Parathyroid adenoma (tissue), 2 donors: ENCODE data around the gene LTBP2.

Experiments used
- H2AFZ ChIP-seq: fragments of 300-600 bp; sonication (generic); one replicate; pipeline ENCODE4 v1.7.0; 2017; ENCODE audit warnings: antibody characterized with exemption, mild to moderate bottlenecking
- H3K27ac ChIP-seq: fragments of 300-600 bp; sonication (generic); one replicate; pipeline ENCODE4 v1.7.0; 2017
- H3K27me3 ChIP-seq: fragments of 300-600 bp; sonication (generic); one replicate; pipeline ENCODE4 v1.7.0; 2017; ENCODE audit warnings: low read length; ENCODE audit not compliant: control insufficient read depth, insufficient read depth
- H3K36me3 ChIP-seq: fragments of 300-600 bp; sonication (generic); one replicate; pipeline ENCODE4 v1.7.0; 2017; ENCODE audit warnings: low read length; ENCODE audit not compliant: control insufficient read depth, insufficient read depth
- H3K4me1 ChIP-seq: fragments of 300-600 bp; sonication (generic); one replicate; pipeline ENCODE4 v1.7.0; 2017; ENCODE audit warnings: control low read depth
- H3K4me2 ChIP-seq: fragments of 300-600 bp; sonication (generic); one replicate; pipeline ENCODE4 v1.7.0; 2017; ENCODE audit warnings: low read length
- H3K4me3 ChIP-seq: fragments of 300-600 bp; sonication (generic); one replicate; pipeline ENCODE4 v1.7.0; 2017; ENCODE audit warnings: low read depth, low read length
- H3K79me2 ChIP-seq: fragments of 300-600 bp; sonication (generic); one replicate; pipeline ENCODE4 v1.7.0; 2017; ENCODE audit warnings: control low read depth
- H3K9ac ChIP-seq: fragments of 300-600 bp; sonication (generic); one replicate; pipeline ENCODE4 v1.7.0; 2017; ENCODE audit warnings: mild to moderate bottlenecking
- H3K9me3 ChIP-seq: fragments of 300-600 bp; sonication (generic); one replicate; pipeline ENCODE4 v1.7.0; 2017; ENCODE audit warnings: low read length; ENCODE audit not compliant: control insufficient read depth
- CTCF ChIP-seq: fragments of 300-600 bp; sonication (generic); IDR thresholded peaks from one replicate; pipeline ENCODE4 v1.7.0; 2017; ENCODE audit warnings: antibody characterized with exemption, mild to moderate bottlenecking
- donor health status: primary hyperparathyroidism.

The LTBP2 gene

GRCh38 chr14:74568380-74568649 lies 43.7 kb downstream of the LTBP2 start:
- TF ChIP-seq CTCF, result no peak
- Histone ChIP-seq H3K4me1 (peaks cover 17% of the 10 kb centered on the region), H2AFZ (no peak overlapping the region), H3K4me2 (no peak overlapping the region), H3K9ac (no peak overlapping the region), H3K36me3 (no peaks in the 10 kb centered on the region), H3K27me3 (no peaks in the 10 kb centered on the region), H3K4me3 (no peak overlapping the region), H3K27ac (no peak overlapping the region), H3K9me3 (no peaks in the 10 kb centered on the region), H3K79me2 (no peaks in the 10 kb centered on the region)

DNA sequence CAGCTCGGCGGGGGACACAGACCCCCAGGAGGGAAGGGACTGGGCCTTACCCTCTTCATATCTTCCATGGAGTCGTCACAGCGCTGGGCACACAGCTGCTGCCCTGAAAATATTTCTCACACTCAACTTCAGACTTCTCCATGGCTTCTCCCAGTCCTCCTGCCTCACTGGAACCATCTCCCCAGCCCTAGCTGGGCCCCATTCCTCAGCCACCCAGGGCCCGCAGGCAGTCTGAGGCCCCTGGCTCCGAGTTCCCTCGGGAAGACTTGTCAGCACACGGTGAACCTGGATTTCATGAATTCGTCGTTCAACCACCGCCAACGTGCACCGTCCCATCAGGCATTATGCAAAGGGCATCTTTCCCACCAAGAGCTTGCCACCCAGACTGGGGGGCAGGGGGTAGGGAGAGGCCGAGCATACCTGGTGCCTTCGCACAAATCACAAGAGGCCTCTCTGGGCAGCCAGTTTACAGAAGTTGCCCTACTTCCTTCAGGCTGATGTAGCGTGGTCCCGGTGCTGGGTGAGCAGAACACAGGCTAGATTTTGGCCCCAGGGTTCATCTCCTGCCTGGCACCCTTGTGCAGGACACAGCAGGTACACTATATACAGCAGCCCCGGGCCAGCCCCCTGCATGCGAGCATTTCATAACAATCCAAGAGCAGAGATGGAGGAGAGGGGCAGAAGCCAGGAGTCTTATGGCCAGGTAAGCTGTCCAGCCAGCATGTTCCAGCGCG lies 44.2 kb downstream of the LTBP2 start:
- H2AFZ ChIP-seq, result no peak overlapping the region
- H3K4me1 ChIP-seq, result peaks cover 12% of the 10 kb centered on the region
- H3K36me3 ChIP-seq, result no peaks in the 10 kb centered on the region
- no peak overlapping the region for H3K27ac ChIP-seq
- no peak for TF ChIP-seq CTCF
- H3K4me3 ChIP-seq, result no peak overlapping the region
- no peak overlapping the region for H3K4me2 ChIP-seq
- H3K79me2 ChIP-seq, result no peaks in the 10 kb centered on the region
- H3K9ac ChIP-seq, result no peak overlapping the region
- H3K27me3 ChIP-seq, result no peaks in the 10 kb centered on the region
- H3K9me3 ChIP-seq, result no peaks in the 10 kb centered on the region

DNA sequence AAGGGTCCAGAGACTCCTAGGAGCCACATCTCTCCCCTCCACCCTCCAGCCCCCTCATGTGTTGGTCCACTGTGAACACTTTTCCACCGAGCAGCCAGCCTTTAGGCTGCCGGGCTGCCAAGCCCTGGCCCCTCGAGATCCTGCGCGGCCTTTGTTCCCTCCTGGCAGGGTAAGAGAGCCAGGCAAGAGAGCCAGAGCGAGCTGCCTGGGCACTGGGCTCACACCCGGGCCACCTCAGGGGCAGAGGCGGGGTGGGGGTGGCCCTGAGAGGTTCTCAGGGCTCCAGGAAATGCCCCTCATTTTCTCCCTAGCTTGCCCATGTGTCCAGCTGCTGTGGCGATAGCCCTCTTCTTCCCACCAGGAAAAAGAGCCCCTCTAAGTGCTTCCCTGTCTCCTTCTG lies 44.8 kb downstream of the LTBP2 start:
- H3K36me3 ChIP-seq, result no peaks in the 10 kb centered on the region
- H3K79me2 ChIP-seq, result no peaks in the 10 kb centered on the region
- no peak overlapping the region for H2AFZ ChIP-seq
- TF ChIP-seq CTCF, result no peak
- no peaks in the 10 kb centered on the region for H3K9me3 ChIP-seq
- no peak overlapping the region for H3K9ac ChIP-seq
- no peaks in the 10 kb centered on the region for H3K27me3 ChIP-seq
- H3K4me1 ChIP-seq, result peaks cover 11% of the 10 kb centered on the region
- H3K4me2 ChIP-seq, result no peak overlapping the region
- H3K27ac ChIP-seq, result no peak overlapping the region
- no peak overlapping the region for H3K4me3 ChIP-seq

DNA sequence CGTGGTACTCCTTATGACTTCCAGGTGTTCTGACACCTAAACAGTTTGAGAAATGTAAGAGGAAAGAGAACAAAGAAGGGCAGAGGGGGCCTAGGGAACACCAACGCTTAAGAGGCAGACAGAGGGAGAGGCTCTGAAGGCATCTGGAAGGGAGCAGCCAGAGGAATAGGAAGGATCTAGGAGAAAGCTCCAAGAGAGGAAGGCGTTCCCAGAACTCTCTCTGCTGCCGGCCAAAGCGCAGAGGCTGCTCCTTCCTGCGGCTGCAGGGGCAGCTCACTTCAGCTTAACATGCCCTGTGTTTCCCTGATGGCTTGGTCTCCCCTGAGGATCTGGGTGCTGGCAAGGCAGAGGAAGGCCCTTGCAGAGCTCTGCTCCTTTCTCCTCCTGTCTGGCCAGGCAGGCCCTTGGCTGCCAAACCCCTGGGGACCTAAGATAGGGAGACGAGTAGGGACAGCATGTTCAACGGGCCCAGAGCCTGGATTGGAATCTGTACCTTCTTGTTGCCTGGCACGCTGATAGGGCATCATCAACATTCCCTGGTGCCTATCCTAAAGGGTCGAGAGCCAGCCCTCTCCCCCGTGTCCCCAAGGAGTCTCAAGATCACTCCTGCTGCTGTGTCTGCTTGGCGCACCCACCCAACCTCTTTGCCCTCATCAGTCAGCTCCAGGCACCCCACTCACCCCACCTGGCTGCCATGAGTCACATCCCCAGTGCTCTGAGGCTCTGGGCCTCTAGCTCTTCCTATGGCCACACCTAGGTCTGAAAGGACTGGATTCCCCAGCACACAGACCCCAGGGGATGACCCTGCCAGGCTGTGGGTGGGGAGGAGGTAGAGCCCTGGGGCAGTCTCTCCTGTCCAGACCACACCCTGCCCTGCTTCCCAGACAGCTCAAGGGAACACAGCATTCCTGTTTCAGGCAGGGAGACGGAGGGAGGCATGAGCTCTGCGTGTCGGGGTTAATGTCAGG lies 45.6 kb downstream of the LTBP2 start:
- Histone ChIP-seq H3K4me1 (peaks cover 5% of the 10 kb centered on the region), H3K79me2 (no peaks in the 10 kb centered on the region), H3K27me3 (no peaks in the 10 kb centered on the region), H3K36me3 (no peaks in the 10 kb centered on the region), H3K4me3 (no peak overlapping the region), H2AFZ (no peak overlapping the region), H3K27ac (no peak overlapping the region), H3K4me2 (no peak overlapping the region), H3K9ac (no peak overlapping the region), H3K9me3 (no peaks in the 10 kb centered on the region)
- no peak for TF ChIP-seq CTCF
